Raji (cell line): ENCODE results near the gene DIDO1.

Experiments used
- POLR2A ChIP-seq: IDR thresholded peaks from 2 replicates; pipeline ENCODE4 v1.6.1; 2011; ENCODE audit warnings: low read depth, low read length, control low read depth; ENCODE audit not compliant: insufficient read depth

DIDO1 gene

GRCh38 chr20:62855120-62855519 is 71.2 kb downstream of the DIDO1 start:
- no peak for TF ChIP-seq POLR2A

GRCh38 chr20:62854121-62854520 is 72.2 kb downstream of the DIDO1 start:
- TF ChIP-seq POLR2A = no peak

- TF ChIP-seq POLR2A = no peak
Observed at GRCh38 chr20:62852841-62853240, 73.5 kb downstream of the DIDO1 start.

GRCh38 chr20:62852196-62852595 is 74.1 kb downstream of the DIDO1 start:
- TF ChIP-seq POLR2A = no peak

- TF ChIP-seq POLR2A = no peak
Observed at GRCh38 chr20:62850333-62850974, 75.9 kb downstream of the DIDO1 start.

GRCh38 chr20:62849431-62849830 is 76.9 kb downstream of the DIDO1 start:
- TF ChIP-seq POLR2A = no peak

GRCh38 chr20:62846166-62846890 is 80.0 kb downstream of the DIDO1 start:
- no peak for TF ChIP-seq POLR2A

- TF ChIP-seq POLR2A = no peak
Observed at GRCh38 chr20:62845416-62846160, 80.7 kb downstream of the DIDO1 start.

- no peak for TF ChIP-seq POLR2A
Observed at GRCh38 chr20:62844182-62844581, 82.1 kb downstream of the DIDO1 start.

GRCh38 chr20:62843656-62844055 is 82.6 kb downstream of the DIDO1 start:
- TF ChIP-seq POLR2A = no peak

GRCh38 chr20:62841705-62842212 is 84.5 kb downstream of the DIDO1 start:
- no peak for TF ChIP-seq POLR2A

GRCh38 chr20:62840244-62841197 is 85.8 kb downstream of the DIDO1 start:
- TF ChIP-seq POLR2A = no peak

GRCh38 chr20:62839816-62840215 is 86.5 kb downstream of the DIDO1 start:
- no peak for TF ChIP-seq POLR2A

- TF ChIP-seq POLR2A = no peak
Observed at GRCh38 chr20:62839261-62839660, 87.0 kb downstream of the DIDO1 start.

GRCh38 chr20:62838128-62838891 is 88.0 kb downstream of the DIDO1 start:
- no peak for TF ChIP-seq POLR2A

GRCh38 chr20:62837790-62838127 is 88.5 kb downstream of the DIDO1 start:
- TF ChIP-seq POLR2A = no peak
